CD4-positive, alpha-beta memory T cell (primary cell): ENCODE measurements around the gene DTNA. TPM values are rescaled to one million over a fixed set of nuclear protein-coding genes. Genes with fewer than 3 reads are reported as not detected.
A peak's percentile ranks its signal among the peaks of the same experiment; 100 is the strongest.

ENCODE experiments used
- CTCF ChIA-PET: fragments of 350-600 bp; sonication (Branson Sonifier 250); formaldehyde crosslinking; loops from one replicate; lab custom pipeline; 2021; ENCODE audit warnings: inconsistent platforms; ENCODE audit not compliant: partially characterized antibody; lab: Charles Lee
- POLR2A ChIA-PET: fragments of 350-600 bp; sonication (Branson Sonifier 250); formaldehyde crosslinking; loops from one replicate; lab custom pipeline; 2021; ENCODE audit not compliant: partially characterized antibody; lab: Charles Lee
- DNase-seq, 5 donors: peaks; one replicate each; pipeline versions ENCODE4 v3.0.0 to v3.0.0-alpha.2; 2020 to 2022; ENCODE audit warnings: mixed read lengths in 1 of 5
- H3K27ac ChIP-seq: one replicate; pipeline ENCODE4 v1.7.0; 2013; ENCODE audit warnings: low read depth, low read length
- H3K27me3 ChIP-seq: 2 replicates; pipeline ENCODE4 v1.7.0; 2013; ENCODE audit warnings: mild to moderate bottlenecking, low read length, moderate library complexity; ENCODE audit not compliant: insufficient read depth
- H3K36me3 ChIP-seq: 2 replicates; pipeline ENCODE4 v1.7.0; 2013; ENCODE audit warnings: mild to moderate bottlenecking, low read length, moderate library complexity; ENCODE audit not compliant: insufficient read depth
- H3K4me1 ChIP-seq: 2 replicates; pipeline ENCODE4 v1.7.0; 2013; ENCODE audit warnings: mild to moderate bottlenecking, low read length, moderate library complexity; ENCODE audit not compliant: insufficient read depth
- H3K4me3 ChIP-seq, 2 donors: one replicate each; pipeline ENCODE4 v1.7.0; 2013; ENCODE audit warnings: low read length in 2 of 2, mild to moderate bottlenecking in 1 of 2
- H3K9me3 ChIP-seq, 2 donors: one replicate each; pipeline ENCODE4 v1.7.0; 2013; ENCODE audit warnings: low read length in 2 of 2, control low read depth in 1 of 2; ENCODE audit not compliant: control insufficient read depth in 1 of 2
- H3K27ac Mint-ChIP-seq, 7 donors: one replicate each; pipeline ENCODE4 v1.8.0; 2020 to 2021; ENCODE audit warnings: mixed read lengths in 7 of 7, mild to moderate bottlenecking in 6 of 7, inconsistent platforms in 3 of 7, moderate library complexity in 3 of 7
- H3K27me3 Mint-ChIP-seq, 2 donors: one replicate each; pipeline ENCODE4 v1.8.0; 2020 to 2021; ENCODE audit warnings: mixed read lengths in 2 of 2
- H3K36me3 Mint-ChIP-seq, 2 donors: one replicate each; pipeline ENCODE4 v1.8.0; 2020 to 2021; ENCODE audit warnings: mixed read lengths in 2 of 2, inconsistent platforms in 1 of 2, mild to moderate bottlenecking in 1 of 2
- H3K4me1 Mint-ChIP-seq, 4 donors: one replicate each; pipeline ENCODE4 v1.8.0; 2020 to 2021; ENCODE audit warnings: mixed read lengths in 4 of 4, mild to moderate bottlenecking in 1 of 4
- H3K4me3 Mint-ChIP-seq, 8 donors: one replicate each; pipeline ENCODE4 v1.8.0; 2020 to 2021; ENCODE audit warnings: mixed read lengths in 8 of 8, mild to moderate bottlenecking in 7 of 8, moderate library complexity in 6 of 8, inconsistent platforms in 3 of 8
- H3K9me3 Mint-ChIP-seq, 8 donors: one replicate each; pipeline ENCODE4 v1.8.0; 2020 to 2021; ENCODE audit warnings: mixed read lengths in 8 of 8, mild to moderate bottlenecking in 5 of 8, inconsistent platforms in 3 of 8, moderate library complexity in 1 of 8
- intact Hi-C: fragments of 100-400 bp; cut with micrococcal nuclease; formaldehyde crosslinking; loops from one replicate; pipeline ENCODE4 v1.15.1; 2023
- polyA plus RNA-seq, 2 donors: library from polyadenylated mRNA; unstranded; fragments of 300-500 nt; fragmentation: Illumina TruSeq; gene quantifications; one replicate each; pipeline ENCODE4 v1.2.3, GENCODE V29; 2021
- total RNA-seq, 2 experiments: library from RNA; stranded (reverse); gene quantifications; one replicate each; pipeline ENCODE4 v1.2.3, GENCODE V29; 2021

Gene DTNA
- total and polyA plus RNA-seq, 4 experiments from 2014 or later = 0.58 TPM; not detected in 3

- H3K27ac Mint-ChIP-seq = no peak overlapping the region
- no peak for DNase-seq
- intact Hi-C loops = no loop called here
- no peaks in the 10 kb centered on the region for H3K4me1 Mint-ChIP-seq
- ChIA-PET POLR2A (no interaction called here), CTCF (no interaction called here)
- H3K4me3 Mint-ChIP-seq = no peak overlapping the region
- no peaks in the 10 kb centered on the region for H3K36me3 ChIP-seq
- peaks cover 4 to 8% of the 10 kb centered on the region in 2 donors for H3K27me3 Mint-ChIP-seq
- H3K27ac ChIP-seq = no peak overlapping the region
- no peak overlapping the region for H3K4me3 ChIP-seq
- H3K36me3 Mint-ChIP-seq = no peaks in the 10 kb centered on the region
- H3K9me3 ChIP-seq = no peaks in the 10 kb centered on the region
- no peaks in the 10 kb centered on the region for H3K4me1 ChIP-seq
- H3K9me3 Mint-ChIP-seq = peaks cover 0 to 5% (median 0%) of the 10 kb centered on the region in 8 donors
- no peaks in the 10 kb centered on the region for H3K27me3 ChIP-seq
These were observed 138.1 kb downstream of the DTNA start for GRCh38 chr18:34848156-34848555.

- POLR2A ChIA-PET = no interaction called here
- Histone ChIP-seq H3K27me3 (no peaks in the 10 kb centered on the region), H3K27ac (no peak overlapping the region), H3K9me3 (no peaks in the 10 kb centered on the region), H3K4me1 (no peaks in the 10 kb centered on the region), H3K36me3 (no peaks in the 10 kb centered on the region), H3K4me3 (no peak overlapping the region)
- intact Hi-C loops = no loop called here
- Mint-ChIP-seq H3K27ac (no peak overlapping the region), H3K4me3 (no peak overlapping the region), H3K9me3 (peaks cover 0 to 3% (median 0%) of the 10 kb centered on the region in 8 donors), H3K27me3 (peaks cover 4 to 8% of the 10 kb centered on the region in 2 donors), H3K36me3 (no peaks in the 10 kb centered on the region), H3K4me1 (no peaks in the 10 kb centered on the region)
- DNase-seq = no peak
- CTCF ChIA-PET = no interaction called here
These were observed 138.6 kb downstream of the DTNA start for GRCh38 chr18:34848695-34849094.

- ChIA-PET POLR2A (no interaction called here), CTCF (no interaction called here)
- H3K36me3 Mint-ChIP-seq = no peaks in the 10 kb centered on the region
These were observed 147.2 kb downstream of the DTNA start for GRCh38 chr18:34857320-34857719.

GRCh38 chr18:34858188-34858587 is 148.1 kb downstream of the DTNA start:
- H3K27me3 Mint-ChIP-seq = peaks cover 0 to 2% of the 10 kb centered on the region in 2 donors
- H3K27ac ChIP-seq = no peak overlapping the region
- no peak for DNase-seq
- H3K27ac Mint-ChIP-seq = no peak overlapping the region
- H3K9me3 Mint-ChIP-seq = peaks cover 0 to 4% (median 0%) of the 10 kb centered on the region in 8 donors
- H3K36me3 Mint-ChIP-seq = no peaks in the 10 kb centered on the region
- peaks cover 6% of the 10 kb centered on the region for H3K4me1 ChIP-seq
- intact Hi-C loops = no loop called here
- POLR2A ChIA-PET = no interaction called here
- peaks cover 8 to 9% (median 8%) of the 10 kb centered on the region in 4 donors for H3K4me1 Mint-ChIP-seq
- H3K9me3 ChIP-seq = no peaks in the 10 kb centered on the region
- H3K4me3 ChIP-seq = no peak overlapping the region
- no peak overlapping the region for H3K4me3 Mint-ChIP-seq
- no peaks in the 10 kb centered on the region for H3K36me3 ChIP-seq
- CTCF ChIA-PET = no interaction called here
- H3K27me3 ChIP-seq = no peaks in the 10 kb centered on the region

More at GRCh38 chr18:34857320-34857719, 147.2 kb downstream of the DTNA start:
- Histone ChIP-seq H3K27me3 (no peaks in the 10 kb centered on the region), H3K27ac (no peak overlapping the region), H3K36me3 (no peaks in the 10 kb centered on the region), H3K4me3 (no peak overlapping the region), H3K9me3 (no peaks in the 10 kb centered on the region), H3K4me1 (peaks cover 6% of the 10 kb centered on the region)
- Mint-ChIP-seq H3K9me3 (peaks cover 0 to 4% (median 0%) of the 10 kb centered on the region in 8 donors), H3K4me1 (peaks cover 6 to 9% (median 8%) of the 10 kb centered on the region in 4 donors), H3K27me3 (peaks cover 0 to 2% of the 10 kb centered on the region in 2 donors), H3K4me3 (no peak overlapping the region), H3K27ac (no peak overlapping the region)
- intact Hi-C loops = no loop called here
- DNase-seq = no peak

- Histone ChIP-seq H3K27ac (no peak overlapping the region), H3K4me3 (no peak overlapping the region), H3K27me3 (no peaks in the 10 kb centered on the region), H3K4me1 (peaks cover 6% of the 10 kb centered on the region), H3K36me3 (no peaks in the 10 kb centered on the region), H3K9me3 (no peaks in the 10 kb centered on the region)
- CTCF ChIA-PET = no interaction called here
- no peak for DNase-seq
- POLR2A ChIA-PET = no interaction called here
- Mint-ChIP-seq H3K27ac (peak overlapping the region in 1 of 7 donors; percentile 4), H3K9me3 (peaks cover 0 to 4% (median 0%) of the 10 kb centered on the region in 8 donors), H3K4me3 (peak overlapping the region in 2 of 8 donors; percentile 10 to 21), H3K4me1 (peaks cover 8 to 9% (median 8%) of the 10 kb centered on the region in 4 donors), H3K36me3 (no peaks in the 10 kb centered on the region), H3K27me3 (peaks cover 0 to 2% of the 10 kb centered on the region in 2 donors)
- intact Hi-C loops = no loop called here
These were observed 149.4 kb downstream of the DTNA start for GRCh38 chr18:34859496-34859895.

- no peak overlapping the region for H3K27ac ChIP-seq
- POLR2A ChIA-PET = no interaction called here
- DNase-seq = no peak
- Mint-ChIP-seq H3K27me3 (peaks cover 0 to 2% of the 10 kb centered on the region in 2 donors), H3K4me1 (peaks cover 8 to 11% (median 9%) of the 10 kb centered on the region in 4 donors), H3K4me3 (no peak overlapping the region), H3K9me3 (peaks cover 0 to 4% (median 0%) of the 10 kb centered on the region in 8 donors), H3K36me3 (no peaks in the 10 kb centered on the region), H3K27ac (no peak overlapping the region)
- CTCF ChIA-PET = no interaction called here
- intact Hi-C loops = loop anchor here (10.0 kb wide), 1 partner anchor 632 kb away; the partner anchor contains the start of gene INO80C
- H3K4me3 ChIP-seq = no peak overlapping the region
- peaks cover 6% of the 10 kb centered on the region for H3K4me1 ChIP-seq
- no peaks in the 10 kb centered on the region for H3K27me3 ChIP-seq
- H3K36me3 ChIP-seq = no peaks in the 10 kb centered on the region
- H3K9me3 ChIP-seq = no peaks in the 10 kb centered on the region
These were observed 152.5 kb downstream of the DTNA start for GRCh38 chr18:34862561-34862960.

- H3K4me1 ChIP-seq = peaks cover 6% of the 10 kb centered on the region
- no peak overlapping the region for H3K4me3 Mint-ChIP-seq
- no peak for DNase-seq
- H3K27me3 Mint-ChIP-seq = peaks cover 0 to 2% of the 10 kb centered on the region in 2 donors
- no peak overlapping the region for H3K27ac ChIP-seq
- no peak overlapping the region for H3K4me3 ChIP-seq
- POLR2A ChIA-PET = no interaction called here
- intact Hi-C loops = loop anchor here (10.0 kb wide), 1 partner anchor 631 kb away; the partner anchor contains the start of gene INO80C
- no peaks in the 10 kb centered on the region for H3K9me3 ChIP-seq
- H3K4me1 Mint-ChIP-seq = peaks cover 8 to 11% (median 9%) of the 10 kb centered on the region in 4 donors
- CTCF ChIA-PET = interaction anchor here (0.6 kb wide), 1 partner anchor 166 kb away, joined by 3 read pairs; no protein-coding TSS in a partner anchor
- no peaks in the 10 kb centered on the region for H3K36me3 ChIP-seq
- no peak overlapping the region for H3K27ac Mint-ChIP-seq
- no peaks in the 10 kb centered on the region for H3K36me3 Mint-ChIP-seq
- peaks cover 0 to 2% (median 0%) of the 10 kb centered on the region in 8 donors for H3K9me3 Mint-ChIP-seq
- H3K27me3 ChIP-seq = no peaks in the 10 kb centered on the region
These were observed 153.6 kb downstream of the DTNA start for GRCh38 chr18:34863702-34864101.
